ENCODE data around the gene CITED4.

The CITED4 gene

DNA sequence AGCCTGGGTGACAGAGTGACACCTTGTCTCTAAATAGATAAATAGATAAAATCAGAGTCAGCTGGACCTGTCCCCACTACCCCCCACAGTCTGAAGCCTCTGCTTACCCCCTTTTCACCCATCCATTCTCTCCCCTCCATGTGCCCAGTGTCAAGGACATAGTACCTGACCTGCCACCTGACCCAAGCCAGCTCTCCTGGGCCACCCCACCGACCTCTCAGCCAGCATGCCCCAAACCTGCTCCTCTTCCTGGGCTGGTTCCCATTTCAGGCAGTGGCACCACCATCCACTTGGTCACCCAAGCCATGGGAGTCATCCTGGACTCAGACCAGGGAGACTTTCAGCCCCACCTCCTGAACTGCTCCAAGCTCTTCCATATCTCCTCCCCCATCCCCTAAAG is 28.2 kb downstream of the CITED4 start:
- DNase-seq (ENCODE audit: low read depth): no peak

DNA sequence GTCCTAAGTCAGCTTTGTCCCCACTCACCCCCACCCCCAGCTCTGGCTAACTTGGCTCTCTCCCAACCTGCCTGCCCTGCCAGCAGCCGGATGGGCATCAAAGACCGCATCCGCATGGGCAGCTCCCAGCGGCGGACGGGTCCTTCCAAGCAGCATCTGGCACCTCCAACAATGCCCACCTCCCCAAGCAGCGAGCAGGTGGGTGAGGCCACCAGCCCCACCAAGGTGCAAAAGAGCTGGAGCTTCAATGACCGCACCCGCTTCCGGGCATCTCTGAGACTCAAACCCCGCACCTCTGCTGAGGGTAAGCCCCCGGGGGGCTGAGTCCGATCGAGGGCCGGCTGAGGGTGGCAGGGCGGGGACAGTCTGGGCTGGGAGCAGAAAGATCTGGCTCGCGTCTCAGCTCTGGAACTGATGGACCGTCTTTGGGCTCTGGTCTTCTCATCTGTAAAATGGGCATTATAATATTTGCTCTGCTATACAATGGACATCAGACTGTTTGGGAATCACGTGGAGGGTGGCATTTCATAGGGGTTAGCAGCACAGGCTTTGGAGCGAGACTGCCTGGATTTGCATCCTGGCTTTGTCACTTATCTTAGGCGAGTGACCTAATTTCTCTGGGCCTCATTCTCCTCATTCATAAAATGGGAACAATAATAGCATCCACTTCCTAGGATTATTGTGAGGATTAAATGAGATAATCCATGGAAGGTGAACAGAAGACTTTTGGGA is 31.0 kb downstream of the CITED4 start:
- no peak for DNase-seq (ENCODE audit: low read depth)

GRCh38 chr1:40830419-40830943 is 31.7 kb downstream of the CITED4 start:
- DNase-seq (ENCODE audit: low read depth): no peak

- no peak for DNase-seq (ENCODE audit: low read depth)
Measured at GRCh38 chr1:40829631-40830245, 32.4 kb downstream of the CITED4 start.

DNA sequence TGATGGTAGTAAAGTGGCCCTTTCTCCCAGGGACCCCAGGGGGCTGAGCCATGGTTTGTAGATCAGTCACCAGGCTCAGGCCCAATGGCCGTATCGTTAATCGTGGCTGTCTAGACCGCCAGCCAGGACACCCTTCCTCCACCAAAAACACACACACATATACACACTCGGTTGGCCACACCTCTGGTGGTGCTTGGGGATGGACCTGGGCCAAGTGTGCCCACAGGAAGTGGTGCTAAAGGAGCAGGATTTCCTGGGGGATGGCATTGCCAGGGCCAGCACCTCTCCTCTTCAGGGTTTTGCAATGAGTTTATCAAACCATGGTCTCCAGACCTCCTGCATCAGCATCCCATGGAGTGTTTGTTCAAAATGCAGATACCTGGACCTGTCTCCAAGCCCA is 36.2 kb downstream of the CITED4 start:
- DNase-seq (ENCODE audit: low read depth): no peak

DNA sequence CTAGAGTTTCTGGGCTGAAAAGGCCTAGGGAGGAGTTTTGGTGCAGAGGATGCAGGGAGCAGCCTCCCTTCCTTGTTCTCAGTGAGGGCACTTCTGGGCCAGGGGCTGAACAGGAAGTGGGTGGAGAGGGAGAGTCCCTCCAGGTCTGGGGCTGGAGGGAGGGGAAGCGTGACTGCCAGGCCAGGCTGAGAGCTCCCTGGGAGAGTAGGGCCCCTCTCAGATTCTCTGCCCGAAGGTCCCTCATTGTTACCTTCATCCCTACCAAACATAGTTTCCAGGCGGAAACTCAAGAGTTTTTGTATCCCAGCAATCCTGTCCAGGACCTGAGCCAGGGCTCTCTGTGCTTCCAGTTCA is 36.8 kb downstream of the CITED4 start:
- DNase-seq (ENCODE audit: low read depth): no peak

DNA sequence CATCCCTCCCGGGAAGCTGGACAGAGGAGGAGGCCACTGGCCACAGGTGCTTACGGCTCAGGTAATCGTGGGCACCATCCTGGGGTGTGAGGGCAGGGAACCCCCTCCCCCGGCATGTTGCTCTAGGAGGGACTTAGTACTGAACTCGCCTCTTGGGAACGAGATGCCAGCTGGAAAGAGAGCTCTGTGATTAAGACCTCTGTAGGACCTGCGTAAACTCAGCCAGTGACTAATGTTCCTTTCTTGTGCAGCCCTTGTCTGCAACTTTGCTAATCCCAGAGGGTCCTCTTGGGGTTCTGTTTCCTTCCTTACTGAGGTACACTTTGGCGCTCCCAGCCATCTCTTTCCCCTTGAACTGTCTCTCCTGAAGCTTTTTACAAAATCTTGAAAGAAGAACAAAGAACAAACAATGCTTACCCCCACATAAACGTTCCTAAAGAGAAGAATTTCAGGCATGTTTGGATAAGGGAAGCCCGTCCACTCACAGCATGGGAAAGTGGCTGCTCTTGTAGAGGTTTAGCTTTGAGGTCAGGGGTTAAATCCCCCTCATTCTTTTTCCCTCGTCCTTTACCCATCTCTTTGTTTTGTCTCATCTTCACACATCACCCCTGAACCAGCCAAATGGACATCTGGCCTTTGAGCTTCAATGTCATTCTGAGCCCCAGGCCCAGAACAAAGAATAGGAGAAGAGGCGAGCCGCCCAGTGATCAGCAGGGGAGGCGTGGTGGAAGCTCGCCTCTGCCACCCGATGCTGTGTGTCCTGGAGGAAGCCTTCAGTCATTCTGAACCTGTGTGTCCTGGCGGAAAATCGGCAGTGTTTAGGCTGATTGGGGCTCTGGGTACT is 37.4 kb downstream of the CITED4 start:
- DNase-seq (ENCODE audit: low read depth): peak; percentile 5

GRCh38 chr1:40823983-40824382 is 38.2 kb downstream of the CITED4 start:
- no peak for DNase-seq (ENCODE audit: low read depth)

- DNase-seq (ENCODE audit: low read depth): no peak
Measured at GRCh38 chr1:40823345-40823744, 38.8 kb downstream of the CITED4 start.

DNA sequence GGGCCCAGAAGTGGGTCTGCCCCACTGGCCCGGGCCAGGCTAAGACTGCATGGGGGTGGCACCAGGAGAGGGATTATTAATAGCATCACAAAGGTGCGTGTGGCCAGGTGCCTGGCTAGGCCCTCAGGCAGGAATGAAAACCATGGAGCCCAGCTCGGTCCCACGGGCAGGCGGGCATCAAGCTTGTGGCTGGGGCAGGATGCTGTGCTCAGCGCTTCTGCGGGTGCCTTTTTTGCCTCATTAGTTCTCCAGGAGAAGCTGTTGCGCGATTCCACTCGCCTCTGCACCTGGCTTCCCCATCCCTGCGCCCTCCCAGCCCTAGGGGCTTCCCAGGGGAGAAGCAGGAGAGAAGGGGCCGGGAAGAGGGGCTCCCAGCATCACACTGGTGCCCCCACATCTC is 39.3 kb downstream of the CITED4 start:
- no peak for DNase-seq (ENCODE audit: low read depth)

DNA sequence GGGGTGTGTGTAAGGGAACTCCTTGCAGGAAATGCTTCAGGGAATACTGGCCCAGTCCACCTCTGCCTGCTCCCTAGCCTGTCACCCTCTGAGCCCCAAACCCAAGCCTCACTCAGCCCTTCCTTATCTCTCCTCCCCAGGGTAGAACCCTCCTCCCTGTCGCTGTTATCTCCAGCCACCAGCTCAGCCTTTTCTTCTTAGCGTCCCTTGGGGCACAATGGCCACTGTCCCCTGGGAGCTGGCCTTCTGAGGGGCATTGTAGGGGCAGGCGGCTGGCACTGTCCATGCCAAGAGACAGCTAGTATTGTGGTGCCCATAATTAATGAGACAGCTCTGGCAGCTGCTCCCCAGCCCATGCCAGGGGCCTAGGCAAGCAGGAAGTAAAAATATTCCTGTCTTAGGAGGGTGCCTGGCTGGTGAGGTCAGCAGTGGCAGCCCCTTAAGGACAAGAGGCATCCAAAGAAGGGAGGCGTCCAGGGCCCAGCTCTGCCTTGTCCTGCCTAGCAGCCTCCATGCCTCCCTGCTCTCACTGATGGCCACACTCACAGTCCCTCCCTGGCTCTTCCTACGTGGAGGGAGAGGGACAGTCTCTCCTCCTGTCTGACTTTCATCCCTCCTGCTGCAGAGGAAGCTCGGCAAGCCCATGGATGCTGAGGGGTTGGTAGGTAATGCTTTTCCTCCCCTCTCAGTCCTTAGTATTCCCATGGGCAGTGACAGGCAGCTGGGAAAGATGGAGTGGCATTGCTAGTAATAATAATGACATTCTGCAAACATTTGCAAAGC is 41.1 kb downstream of the CITED4 start:
- DNase-seq (ENCODE audit: low read depth): no peak

DNA sequence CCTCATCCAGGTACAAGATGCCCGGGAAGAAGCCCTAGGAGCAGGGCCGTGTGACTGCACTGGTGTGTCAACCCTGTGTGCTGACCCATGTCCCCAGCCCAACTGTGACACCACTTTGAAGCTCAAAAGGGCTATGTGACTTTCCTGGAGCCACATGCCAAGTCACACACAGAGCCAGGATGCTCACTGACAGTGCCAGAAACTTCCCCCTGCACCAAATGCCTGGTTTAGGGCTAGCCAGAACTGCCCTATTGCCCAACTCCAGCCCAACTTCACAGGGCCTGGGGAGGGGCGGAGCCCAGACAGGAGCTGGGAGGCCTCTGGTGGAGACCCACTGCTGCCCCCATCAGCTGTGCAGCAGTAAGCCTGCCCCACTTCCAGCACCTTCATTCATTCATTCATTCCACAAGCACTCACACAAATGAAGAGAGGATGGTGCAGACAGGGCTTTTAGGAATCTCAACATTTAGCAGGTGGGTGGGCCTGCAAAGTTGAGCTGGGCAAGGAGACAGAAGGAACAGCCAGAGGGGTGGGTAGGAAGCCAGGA is 41.8 kb downstream of the CITED4 start:
- DNase-seq (ENCODE audit: low read depth): no peak

- DNase-seq (ENCODE audit: low read depth): no peak
Measured at GRCh38 chr1:40819101-40819500, 43.1 kb downstream of the CITED4 start.

DNA sequence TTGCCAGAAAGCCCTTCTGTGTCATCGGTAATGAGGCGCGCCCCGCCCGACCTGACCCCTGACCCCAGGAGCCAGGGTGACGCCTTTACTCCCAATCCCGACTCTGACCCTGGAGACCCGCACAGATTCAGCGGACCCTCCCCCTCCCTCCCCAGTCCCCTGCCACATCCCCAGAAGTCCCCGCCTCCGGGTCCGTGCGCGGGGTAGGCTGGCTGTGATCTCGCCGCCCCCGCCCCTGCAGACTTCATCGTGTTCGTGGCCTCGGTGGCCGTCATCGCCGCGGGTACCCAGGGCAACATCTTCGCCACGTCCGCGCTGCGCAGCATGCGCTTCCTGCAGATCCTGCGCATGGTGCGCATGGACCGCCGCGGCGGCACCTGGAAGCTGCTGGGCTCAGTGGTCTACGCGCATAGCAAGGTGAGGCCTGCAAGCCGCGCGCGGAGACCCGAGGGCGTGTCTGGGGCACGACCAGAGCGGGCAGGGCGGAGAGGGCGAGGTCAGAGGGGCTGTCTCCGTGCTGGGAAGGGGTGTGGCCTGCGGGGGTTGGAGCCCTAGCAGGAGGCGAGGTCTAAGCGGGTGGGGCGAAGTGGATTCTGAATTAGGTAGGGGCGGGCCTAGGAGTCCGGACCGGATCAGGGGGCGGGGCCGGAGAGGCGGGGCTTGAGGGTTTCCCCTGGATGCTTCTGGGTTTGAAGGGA is 43.8 kb downstream of the CITED4 start:
- no peak for DNase-seq (ENCODE audit: low read depth)

- no peak for DNase-seq (ENCODE audit: low read depth)
Measured at GRCh38 chr1:40817791-40818263, 44.3 kb downstream of the CITED4 start.

GRCh38 chr1:40815420-40815819 is 46.7 kb downstream of the CITED4 start:
- DNase-seq (ENCODE audit: low read depth): no peak
